HepG2 (cell line): ENCODE data around the gene MAMSTR. TPM values are rescaled to one million over a fixed set of nuclear protein-coding genes. Genes with fewer than 3 reads are reported as not detected.

Experiments
- BHLHE40 ChIP-seq: IDR thresholded peaks from 2 replicates; pipeline ENCODE4 v1.6.1; 2011; ENCODE audit warnings: low read length, improper control_type of control experiment
- CC2D1A ChIP-seq: sonication (generic); formaldehyde crosslinking; IDR thresholded peaks from 2 replicates; pipeline ENCODE4 v1.8.1; 2023; ENCODE audit warnings: mild to moderate bottlenecking, missing genetic modification reagents
- CREB1 ChIP-seq, 2 experiments: fragments of 450-650 bp in 1 of 2; IDR thresholded peaks; 2 replicates each; pipeline ENCODE4 v1.6.1; 2016 to 2017; ENCODE audit warnings: control low read depth in 1 of 2, mild to moderate bottlenecking in 1 of 2, missing compliant biosample characterization in 1 of 2, missing genetic modification characterization in 1 of 2
- ELF4 ChIP-seq: sonication (generic); formaldehyde crosslinking; IDR thresholded peaks from 2 replicates; pipeline ENCODE4 v1.5.0; 2020; ENCODE audit warnings: missing genetic modification reagents, mild to moderate bottlenecking, moderate library complexity, borderline replicate concordance
- FOXJ3 ChIP-seq: sonication (generic); formaldehyde crosslinking; IDR thresholded peaks from 2 replicates; pipeline ENCODE4 v1.4.0; 2020; ENCODE audit warnings: missing genetic modification reagents, mild to moderate bottlenecking, borderline replicate concordance
- HNRNPH1 ChIP-seq: fragments of 200-400 bp; formaldehyde crosslinking; optimal IDR thresholded peaks from 2 replicates; pipeline ENCODE3; 2017; ENCODE audit warnings: mild to moderate bottlenecking, low read depth, low read length
- NFKBIZ ChIP-seq: IDR thresholded peaks from 2 replicates; pipeline ENCODE4 v1.6.1; 2018; ENCODE audit warnings: missing genetic modification reagents, missing compliant biosample characterization
- RBM39 ChIP-seq: fragments of 200-400 bp; formaldehyde crosslinking; IDR thresholded peaks from one replicate; pipeline ENCODE4 v1.6.1; 2018; ENCODE audit warnings: antibody characterized with exemption, mild to moderate bottlenecking, low read depth, low read length; ENCODE audit not compliant: poor library complexity, severe bottlenecking
- SIN3B ChIP-seq: fragments of 150-350 bp; IDR thresholded peaks from 2 replicates; pipeline ENCODE4 v1.6.1; 2014; ENCODE audit warnings: low read length
- SMARCC2 ChIP-seq: fragments of 450-650 bp; IDR thresholded peaks from 2 replicates; pipeline ENCODE4 v1.6.1; 2017; ENCODE audit warnings: antibody characterized with exemption, mild to moderate bottlenecking
- SP140L ChIP-seq: sonication (generic); formaldehyde crosslinking; IDR thresholded peaks from 2 replicates; pipeline ENCODE4 v1.4.0; 2020; ENCODE audit warnings: missing genetic modification reagents, borderline replicate concordance
- ZNF34 ChIP-seq: sonication (generic); formaldehyde crosslinking; IDR thresholded peaks from 2 replicates; pipeline ENCODE4 v1.4.0; 2020; ENCODE audit warnings: mild to moderate bottlenecking, missing genetic modification reagents, borderline replicate concordance
- ZNF563 ChIP-seq: sonication (generic); formaldehyde crosslinking; IDR thresholded peaks from 2 replicates; pipeline ENCODE4 v1.8.0; 2022; ENCODE audit warnings: mild to moderate bottlenecking, moderate library complexity, missing genetic modification reagents
- ZNF672 ChIP-seq: sonication (generic); formaldehyde crosslinking; IDR thresholded peaks from 2 replicates; pipeline ENCODE4 v1.8.1; 2022; ENCODE audit warnings: missing genetic modification reagents
- ZNF761 ChIP-seq: sonication (generic); formaldehyde crosslinking; conservative IDR thresholded peaks from 2 replicates; pipeline ENCODE4 v1.4.0; 2020; ENCODE audit warnings: mild to moderate bottlenecking, missing genetic modification reagents
- ZNF891 ChIP-seq: sonication (generic); formaldehyde crosslinking; IDR thresholded peaks from 2 replicates; pipeline ENCODE4 v1.5.0; 2020; ENCODE audit warnings: mild to moderate bottlenecking, missing genetic modification reagents
- polyA plus RNA-seq, 8 experiments: library from polyadenylated mRNA; depleted of rRNA in 3 of 8; stranded (reverse) in 7 of 8; unstranded in 1 of 8; fragments of >200 nt; fragmentation: Illumina TruSeq in 4 of 8; extraction: Trizol in 4 of 8; gene quantifications; 2 replicates each; pipeline versions ENCODE4 v1.2.1 to v1.2.3, GENCODE V29; 2011 to 2016; ENCODE audit warnings: low read depth in 4 of 8, missing spikeins in 1 of 8, mixed read lengths in 1 of 8; ENCODE audit not compliant: insufficient read depth in 1 of 8
- total RNA-seq, 5 experiments: library from RNA; depleted of rRNA; stranded (reverse); fragments of >200 nt; fragmentation: Illumina TruSeq; extraction: Trizol; gene quantifications; 2 replicates each; pipeline ENCODE4 v1.2.3, GENCODE V29; 2016; ENCODE audit warnings: low read depth in 1 of 5
- TF ChIP-seq, protein P1 (sequence below): sonication (generic); formaldehyde crosslinking; conservative IDR thresholded peaks from 2 replicates; pipeline ENCODE4 v1.4.0; 2020; ENCODE audit warnings: missing genetic modification reagents
- TF ChIP-seq, protein P2 (sequence below): sonication (generic); formaldehyde crosslinking; IDR thresholded peaks from 2 replicates; pipeline ENCODE4 v1.4.0; 2020; ENCODE audit warnings: missing genetic modification reagents, mild to moderate bottlenecking, borderline replicate concordance
- TF ChIP-seq, protein P3 (sequence below): sonication (generic); formaldehyde crosslinking; IDR thresholded peaks from 2 replicates; pipeline ENCODE4 v1.4.0; 2020; ENCODE audit warnings: missing genetic modification reagents
- TF ChIP-seq, protein P4 (sequence below): sonication (generic); formaldehyde crosslinking; IDR thresholded peaks from 2 replicates; pipeline ENCODE4 v1.4.0; 2020; ENCODE audit warnings: mild to moderate bottlenecking, missing genetic modification reagents

Gene MAMSTR
- total and polyA plus RNA-seq, 2 of the 13 experiments (the other 11 are each of a cell fraction or from before 2014, with no cell fraction given), result 2.2 to 2.4 TPM

DNA sequence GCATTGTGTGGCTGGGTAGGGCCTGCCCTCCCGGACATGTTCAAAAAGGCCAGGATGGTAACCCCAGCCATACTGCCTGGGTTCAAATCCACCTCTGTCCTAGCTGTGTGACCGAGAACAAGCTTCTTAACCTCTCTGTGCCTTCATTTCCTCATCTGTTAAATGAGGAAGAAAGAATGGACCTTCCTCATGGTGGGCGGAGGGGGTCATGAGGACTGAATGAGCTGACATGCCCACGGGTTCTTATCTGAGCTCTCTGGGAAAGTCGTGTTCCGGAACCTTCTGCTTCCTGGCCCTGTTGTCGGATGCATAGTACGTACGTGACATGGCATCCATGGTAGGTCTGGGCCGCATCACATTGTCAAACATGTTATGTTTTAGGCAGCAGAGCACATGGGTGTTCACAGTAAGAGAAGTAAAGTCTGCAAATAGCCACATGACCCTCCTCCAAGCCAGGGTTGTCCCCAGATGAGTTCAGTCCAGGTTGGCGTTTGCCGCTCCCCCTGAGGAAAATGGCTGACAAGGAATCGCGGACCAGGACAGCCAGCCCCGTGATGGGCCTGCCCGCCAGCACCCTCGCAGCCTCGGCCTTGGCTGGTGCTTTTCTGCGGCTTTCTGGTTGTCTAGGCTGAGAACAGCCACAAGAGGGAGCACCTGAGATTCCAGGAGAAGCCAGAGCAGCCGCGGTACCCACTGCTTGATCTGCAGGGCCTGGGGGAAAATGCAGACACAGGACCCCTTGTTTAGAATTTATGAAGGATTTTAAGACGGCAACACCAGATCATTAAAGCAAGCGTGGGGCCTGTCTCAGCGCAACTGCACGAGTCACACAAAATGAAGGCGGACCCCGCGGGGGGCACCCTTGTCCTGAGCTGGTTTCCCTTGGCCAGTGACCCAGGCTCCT is 44.4 kb downstream of the MAMSTR start (continued):
- TF ChIP-seq CREB1 (IDR thresholded peaks at IDR 0.05) (no peak), CREB1 (CRISPR knock-in tag; IDR thresholded peaks at IDR 0.05) (no peak), ELF4 (CRISPR knock-in tag) (no peak), CC2D1A (CRISPR knock-in tag) (no peak), HNRNPH1 (no peak), ZNF672 (no peak), ZNF761 (CRISPR knock-in tag) (no peak), SP140L (CRISPR knock-in tag) (no peak), FOXJ3 (CRISPR knock-in tag) (no peak), ZNF34 (no peak), SMARCC2 (no peak), ZNF891 (no peak), NFKBIZ (no peak), RBM39 (no peak), ZNF563 (no peak), SIN3B (no peak), BHLHE40 (no peak)
- TF ChIP-seq, protein P1, sequence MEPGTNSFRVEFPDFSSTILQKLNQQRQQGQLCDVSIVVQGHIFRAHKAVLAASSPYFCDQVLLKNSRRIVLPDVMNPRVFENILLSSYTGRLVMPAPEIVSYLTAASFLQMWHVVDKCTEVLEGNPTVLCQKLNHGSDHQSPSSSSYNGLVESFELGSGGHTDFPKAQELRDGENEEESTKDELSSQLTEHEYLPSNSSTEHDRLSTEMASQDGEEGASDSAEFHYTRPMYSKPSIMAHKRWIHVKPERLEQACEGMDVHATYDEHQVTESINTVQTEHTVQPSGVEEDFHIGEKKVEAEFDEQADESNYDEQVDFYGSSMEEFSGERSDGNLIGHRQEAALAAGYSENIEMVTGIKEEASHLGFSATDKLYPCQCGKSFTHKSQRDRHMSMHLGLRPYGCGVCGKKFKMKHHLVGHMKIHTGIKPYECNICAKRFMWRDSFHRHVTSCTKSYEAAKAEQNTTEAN (CRISPR knock-in tag), result no peak
- TF ChIP-seq, protein P2, sequence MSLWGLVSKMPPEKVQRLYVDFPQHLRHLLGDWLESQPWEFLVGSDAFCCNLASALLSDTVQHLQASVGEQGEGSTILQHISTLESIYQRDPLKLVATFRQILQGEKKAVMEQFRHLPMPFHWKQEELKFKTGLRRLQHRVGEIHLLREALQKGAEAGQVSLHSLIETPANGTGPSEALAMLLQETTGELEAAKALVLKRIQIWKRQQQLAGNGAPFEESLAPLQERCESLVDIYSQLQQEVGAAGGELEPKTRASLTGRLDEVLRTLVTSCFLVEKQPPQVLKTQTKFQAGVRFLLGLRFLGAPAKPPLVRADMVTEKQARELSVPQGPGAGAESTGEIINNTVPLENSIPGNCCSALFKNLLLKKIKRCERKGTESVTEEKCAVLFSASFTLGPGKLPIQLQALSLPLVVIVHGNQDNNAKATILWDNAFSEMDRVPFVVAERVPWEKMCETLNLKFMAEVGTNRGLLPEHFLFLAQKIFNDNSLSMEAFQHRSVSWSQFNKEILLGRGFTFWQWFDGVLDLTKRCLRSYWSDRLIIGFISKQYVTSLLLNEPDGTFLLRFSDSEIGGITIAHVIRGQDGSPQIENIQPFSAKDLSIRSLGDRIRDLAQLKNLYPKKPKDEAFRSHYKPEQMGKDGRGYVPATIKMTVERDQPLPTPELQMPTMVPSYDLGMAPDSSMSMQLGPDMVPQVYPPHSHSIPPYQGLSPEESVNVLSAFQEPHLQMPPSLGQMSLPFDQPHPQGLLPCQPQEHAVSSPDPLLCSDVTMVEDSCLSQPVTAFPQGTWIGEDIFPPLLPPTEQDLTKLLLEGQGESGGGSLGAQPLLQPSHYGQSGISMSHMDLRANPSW (CRISPR knock-in tag), result no peak
- TF ChIP-seq, protein P3, sequence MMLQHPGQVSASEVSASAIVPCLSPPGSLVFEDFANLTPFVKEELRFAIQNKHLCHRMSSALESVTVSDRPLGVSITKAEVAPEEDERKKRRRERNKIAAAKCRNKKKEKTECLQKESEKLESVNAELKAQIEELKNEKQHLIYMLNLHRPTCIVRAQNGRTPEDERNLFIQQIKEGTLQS (CRISPR knock-in tag), result no peak
- TF ChIP-seq, protein P4, sequence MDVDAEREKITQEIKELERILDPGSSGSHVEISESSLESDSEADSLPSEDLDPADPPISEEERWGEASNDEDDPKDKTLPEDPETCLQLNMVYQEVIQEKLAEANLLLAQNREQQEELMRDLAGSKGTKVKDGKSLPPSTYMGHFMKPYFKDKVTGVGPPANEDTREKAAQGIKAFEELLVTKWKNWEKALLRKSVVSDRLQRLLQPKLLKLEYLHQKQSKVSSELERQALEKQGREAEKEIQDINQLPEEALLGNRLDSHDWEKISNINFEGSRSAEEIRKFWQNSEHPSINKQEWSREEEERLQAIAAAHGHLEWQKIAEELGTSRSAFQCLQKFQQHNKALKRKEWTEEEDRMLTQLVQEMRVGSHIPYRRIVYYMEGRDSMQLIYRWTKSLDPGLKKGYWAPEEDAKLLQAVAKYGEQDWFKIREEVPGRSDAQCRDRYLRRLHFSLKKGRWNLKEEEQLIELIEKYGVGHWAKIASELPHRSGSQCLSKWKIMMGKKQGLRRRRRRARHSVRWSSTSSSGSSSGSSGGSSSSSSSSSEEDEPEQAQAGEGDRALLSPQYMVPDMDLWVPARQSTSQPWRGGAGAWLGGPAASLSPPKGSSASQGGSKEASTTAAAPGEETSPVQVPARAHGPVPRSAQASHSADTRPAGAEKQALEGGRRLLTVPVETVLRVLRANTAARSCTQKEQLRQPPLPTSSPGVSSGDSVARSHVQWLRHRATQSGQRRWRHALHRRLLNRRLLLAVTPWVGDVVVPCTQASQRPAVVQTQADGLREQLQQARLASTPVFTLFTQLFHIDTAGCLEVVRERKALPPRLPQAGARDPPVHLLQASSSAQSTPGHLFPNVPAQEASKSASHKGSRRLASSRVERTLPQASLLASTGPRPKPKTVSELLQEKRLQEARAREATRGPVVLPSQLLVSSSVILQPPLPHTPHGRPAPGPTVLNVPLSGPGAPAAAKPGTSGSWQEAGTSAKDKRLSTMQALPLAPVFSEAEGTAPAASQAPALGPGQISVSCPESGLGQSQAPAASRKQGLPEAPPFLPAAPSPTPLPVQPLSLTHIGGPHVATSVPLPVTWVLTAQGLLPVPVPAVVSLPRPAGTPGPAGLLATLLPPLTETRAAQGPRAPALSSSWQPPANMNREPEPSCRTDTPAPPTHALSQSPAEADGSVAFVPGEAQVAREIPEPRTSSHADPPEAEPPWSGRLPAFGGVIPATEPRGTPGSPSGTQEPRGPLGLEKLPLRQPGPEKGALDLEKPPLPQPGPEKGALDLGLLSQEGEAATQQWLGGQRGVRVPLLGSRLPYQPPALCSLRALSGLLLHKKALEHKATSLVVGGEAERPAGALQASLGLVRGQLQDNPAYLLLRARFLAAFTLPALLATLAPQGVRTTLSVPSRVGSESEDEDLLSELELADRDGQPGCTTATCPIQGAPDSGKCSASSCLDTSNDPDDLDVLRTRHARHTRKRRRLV, result no peak
